GM12892 (cell line): Measurements from ENCODE around the gene NFKB2.
A peak's percentile ranks its signal among the peaks of the same experiment; 100 is the strongest.

Source experiments
- DNase-seq: peaks from one replicate; pipeline ENCODE4 v3.0.0; 2011; ENCODE audit not compliant: insufficient read length
- FAIRE-seq: peaks from 2 replicates; lab custom pipeline; 2011; peaks lifted over from hg19 to GRCh38; lab: Jason Lieb, UNC
- POLR2A ChIP-seq: IDR thresholded peaks from 2 replicates; pipeline ENCODE4 v1.6.1; 2011; ENCODE audit warnings: low read depth, low read length, control low read depth
- POLR2AphosphoS5 ChIP-seq: IDR thresholded peaks from 2 replicates; pipeline ENCODE4 v1.6.1; 2011; ENCODE audit warnings: low read depth, low read length, control low read depth
- TAF1 ChIP-seq: IDR thresholded peaks from 2 replicates; pipeline ENCODE4 v1.6.1; 2011; ENCODE audit warnings: low read depth, mild to moderate bottlenecking, control low read depth, low read length, borderline replicate concordance

Gene NFKB2

GRCh38 chr10:102396730-102397151 is 1.2 kb downstream of the NFKB2 start:
- FAIRE-seq: no peak
- TF ChIP-seq TAF1 (no peak), POLR2AphosphoS5 (no peak), POLR2A (no peak)

GRCh38 chr10:102397222-102398171 is 2.0 kb downstream of the NFKB2 start:
- FAIRE-seq: no peak
- no peak for TF ChIP-seq TAF1
- peak; percentile 18; the same call in 1 of the 2 replicates for TF ChIP-seq POLR2A

More at GRCh38 chr10:102396730-102397151, 1.2 kb downstream of the NFKB2 start:
- no peak for DNase-seq

GRCh38 chr10:102398172-102399020 is 2.9 kb downstream of the NFKB2 start:
- TF ChIP-seq TAF1 (no peak), POLR2A (no peak; the same call in 1 of the 2 replicates), POLR2AphosphoS5 (no peak)
- FAIRE-seq (no peak), DNase-seq (no peak)

More at GRCh38 chr10:102397222-102398171, 2.0 kb downstream of the NFKB2 start:
- DNase-seq: no peak

GRCh38 chr10:102399217-102400021 is 3.9 kb downstream of the NFKB2 start:
- FAIRE-seq (peak; percentile 100), DNase-seq (peak; percentile 92)
- TF ChIP-seq POLR2A (peak; percentile 78), TAF1 (0 out of 2 replicates have a peak, but pooled peaks have one; percentile 15), POLR2AphosphoS5 (peak; percentile 75)

GRCh38 chr10:102400076-102400475 is 4.6 kb downstream of the NFKB2 start:
- FAIRE-seq (no peak), DNase-seq (no peak)
- TF ChIP-seq TAF1: no peak
- TF ChIP-seq POLR2AphosphoS5: no peak; the same call in 1 of the 2 replicates
- no peak for TF ChIP-seq POLR2A

GRCh38 chr10:102400598-102401341 is 5.3 kb downstream of the NFKB2 start:
- no peak for DNase-seq
- FAIRE-seq: no peak
- TF ChIP-seq POLR2A (no peak), TAF1 (no peak), POLR2AphosphoS5 (no peak; the same call in none of the 2 replicates)

- FAIRE-seq (no peak), DNase-seq (no peak)
- no peak for TF ChIP-seq TAF1
- TF ChIP-seq POLR2A: no peak
Measured at GRCh38 chr10:102401342-102401654, 5.8 kb downstream of the NFKB2 start.

GRCh38 chr10:102401735-102402511 is 6.4 kb downstream of the NFKB2 start:
- DNase-seq (no peak), FAIRE-seq (no peak)
- TF ChIP-seq POLR2A (peak; percentile 26; the same call in 1 of the 2 replicates), TAF1 (no peak)

GRCh38 chr10:102402512-102402896 is 7.0 kb downstream of the NFKB2 start:
- no peak for DNase-seq
- FAIRE-seq: no peak

GRCh38 chr10:102403115-102403514 is 7.6 kb downstream of the NFKB2 start:
- TF ChIP-seq POLR2AphosphoS5 (no peak), POLR2A (peak; percentile 23; the same call in 1 of the 2 replicates), TAF1 (no peak)
- DNase-seq (no peak), FAIRE-seq (no peak)

More at GRCh38 chr10:102402512-102402896, 7.0 kb downstream of the NFKB2 start:
- TF ChIP-seq TAF1 (no peak), POLR2A (no peak), POLR2AphosphoS5 (0 out of 2 replicates have a peak, but pooled peaks have one; percentile 3)
